Midbrain (tissue), 1 donor: ENCODE data around the gene SPZ1.
"Not testable (repeated sequence)": the region's sequence is repeated elsewhere in the genome, so short reads cannot be mapped to it uniquely, and the experiment has no call there.

Experiments
- DNase-seq: peaks from one replicate; lab custom pipeline; 2025; lab: John Stamatoyannopoulos, UW

Gene SPZ1, protein sequence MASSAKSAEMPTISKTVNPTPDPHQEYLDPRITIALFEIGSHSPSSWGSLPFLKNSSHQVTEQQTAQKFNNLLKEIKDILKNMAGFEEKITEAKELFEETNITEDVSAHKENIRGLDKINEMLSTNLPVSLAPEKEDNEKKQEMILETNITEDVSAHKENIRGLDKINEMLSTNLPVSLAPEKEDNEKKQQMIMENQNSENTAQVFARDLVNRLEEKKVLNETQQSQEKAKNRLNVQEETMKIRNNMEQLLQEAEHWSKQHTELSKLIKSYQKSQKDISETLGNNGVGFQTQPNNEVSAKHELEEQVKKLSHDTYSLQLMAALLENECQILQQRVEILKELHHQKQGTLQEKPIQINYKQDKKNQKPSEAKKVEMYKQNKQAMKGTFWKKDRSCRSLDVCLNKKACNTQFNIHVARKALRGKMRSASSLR

DNA sequence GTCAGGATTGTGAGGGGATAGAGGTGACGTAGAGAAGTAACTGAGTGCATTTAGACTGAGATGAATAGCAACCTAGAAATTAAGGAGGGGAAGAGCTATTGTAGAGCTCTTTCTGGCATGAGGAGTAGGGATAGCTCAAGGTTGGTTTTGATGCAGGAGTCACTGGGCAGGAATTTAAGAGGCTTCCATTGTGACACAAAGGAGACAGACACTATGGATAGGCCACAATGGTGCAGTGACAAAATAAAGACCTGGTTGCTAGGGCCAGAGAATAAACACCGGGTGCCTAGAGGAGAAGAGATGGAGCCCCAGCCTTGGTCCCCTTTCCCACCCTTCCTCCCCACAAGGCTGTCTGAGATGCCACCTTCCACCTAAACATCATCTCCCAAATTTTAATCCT lies at the start of gene SPZ1:
TSS of gene SPZ1 (plus strand) at position 301 of the 400 bp plus-strand sequence. CDS start 214 bp downstream, outside the sequence.
- no peak for DNase-seq

DNA sequence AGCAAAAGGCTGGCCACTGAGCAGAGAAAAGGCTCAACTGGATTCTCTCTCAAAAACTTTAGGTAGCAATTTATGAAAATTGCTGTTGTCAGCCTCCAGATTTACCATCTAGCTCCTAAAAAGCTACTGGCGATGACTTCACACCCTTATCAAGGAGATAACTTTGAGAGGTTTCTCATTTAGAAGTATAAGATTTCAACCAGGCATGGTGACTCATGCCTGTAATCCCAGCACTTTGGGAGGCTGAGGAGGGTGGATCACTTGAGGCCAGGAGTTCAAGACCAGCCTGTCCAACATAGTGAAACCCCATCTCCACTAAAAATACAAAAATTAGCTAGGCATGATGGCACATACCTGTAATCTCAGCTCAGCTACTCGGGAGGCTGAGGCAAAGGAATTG lies 49.3 kb upstream of the SPZ1 start:
- not testable (repeated sequence) for DNase-seq

DNA sequence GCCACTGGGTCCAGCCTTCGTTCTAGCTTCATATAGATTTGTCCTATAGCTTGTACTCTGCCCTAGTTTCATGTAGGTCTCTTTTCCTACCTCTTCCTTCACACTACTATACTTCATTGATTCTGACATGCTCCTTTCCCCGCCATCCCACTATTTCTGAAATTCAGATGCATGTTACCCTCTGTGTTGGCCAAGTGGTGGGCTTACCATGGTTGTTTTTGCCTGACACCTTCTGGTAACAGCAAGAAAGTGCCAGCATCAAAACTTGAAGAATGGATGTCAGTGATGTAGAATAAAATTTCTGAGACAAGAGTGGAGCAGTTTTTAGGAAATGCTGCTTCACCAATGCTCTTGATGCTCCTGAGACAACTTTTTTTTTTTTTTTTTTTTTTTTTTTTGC lies 44.5 kb upstream of the SPZ1 start:
- DNase-seq, result peak; percentile 58

DNA sequence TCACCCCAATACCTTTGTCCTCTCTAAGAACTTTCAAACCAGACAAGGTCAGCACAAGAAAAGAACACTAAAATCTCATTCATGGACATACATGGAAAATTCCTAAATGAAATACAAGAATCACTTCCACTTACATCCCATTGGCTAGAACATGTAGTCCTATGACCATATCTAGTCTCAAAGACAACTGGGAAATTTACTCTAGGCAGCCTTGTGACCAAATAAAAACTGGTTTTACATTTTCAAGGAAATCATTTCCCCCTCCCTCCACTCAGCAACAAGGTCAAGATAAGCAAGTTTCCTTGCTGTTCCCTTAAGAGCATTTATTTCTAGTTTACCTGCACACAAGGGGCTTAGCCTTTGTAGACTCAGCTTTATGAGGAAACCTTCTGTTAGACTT lies 43.6 kb upstream of the SPZ1 start:
- DNase-seq, result no peak

DNA sequence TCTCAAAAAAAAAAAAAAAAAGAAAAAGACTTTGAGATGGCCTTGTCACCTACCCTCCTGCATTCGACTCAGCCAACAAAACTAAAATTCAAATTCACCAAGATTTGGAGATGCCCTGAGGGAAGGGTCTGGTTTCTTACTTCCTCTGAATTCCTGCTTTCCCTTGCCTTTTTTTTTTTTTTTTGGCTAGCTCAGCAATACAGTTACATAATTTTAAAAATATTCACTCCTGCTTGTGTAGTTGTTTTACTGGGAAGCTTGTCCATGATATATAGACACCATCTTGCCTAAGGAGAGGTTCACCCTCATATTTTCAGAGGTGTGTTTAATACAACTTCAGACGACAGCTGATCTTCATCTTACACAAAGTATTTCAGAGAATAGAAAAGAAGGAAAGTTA lies 42.6 kb upstream of the SPZ1 start:
- no peak for DNase-seq

DNA sequence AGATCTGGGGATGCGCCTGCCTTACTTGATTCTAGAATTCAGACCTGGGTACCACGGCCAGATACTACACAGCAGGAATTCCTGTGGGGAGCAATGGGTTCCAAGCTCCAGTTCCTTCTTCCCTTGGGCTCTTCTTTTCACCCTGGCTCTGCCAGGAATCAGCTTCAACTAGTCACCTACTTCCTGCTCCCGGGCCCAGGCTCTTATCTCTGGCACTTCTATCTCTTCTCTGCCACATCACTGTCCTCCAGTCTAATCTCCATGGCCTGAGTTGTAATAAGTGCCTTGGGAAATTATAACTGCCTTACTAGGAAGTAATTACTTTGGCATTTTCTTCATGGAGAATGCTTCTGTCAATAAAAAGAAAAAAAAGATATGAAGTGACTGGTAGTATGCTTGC lies 37.7 kb upstream of the SPZ1 start:
- DNase-seq, result no peak

DNA sequence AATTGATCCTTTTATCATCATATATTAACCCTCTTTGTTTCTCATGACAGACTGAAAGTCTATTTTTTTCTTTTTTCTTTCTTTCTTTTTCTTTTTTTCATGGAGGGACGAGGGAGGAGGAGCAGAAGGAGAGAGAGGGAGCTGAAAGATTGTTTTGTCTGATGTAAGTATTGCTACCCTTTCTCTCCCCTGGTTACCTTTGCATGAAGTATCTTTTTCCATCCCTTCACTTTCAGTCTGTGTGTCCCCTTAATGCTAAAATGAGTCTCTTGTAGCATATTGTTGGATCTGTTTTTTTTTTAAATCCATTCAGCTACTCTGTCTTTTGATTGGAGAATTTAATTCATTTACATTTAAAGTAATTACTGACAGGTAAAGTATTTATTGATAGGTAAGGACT lies 36.4 kb upstream of the SPZ1 start:
- DNase-seq, result no peak

DNA sequence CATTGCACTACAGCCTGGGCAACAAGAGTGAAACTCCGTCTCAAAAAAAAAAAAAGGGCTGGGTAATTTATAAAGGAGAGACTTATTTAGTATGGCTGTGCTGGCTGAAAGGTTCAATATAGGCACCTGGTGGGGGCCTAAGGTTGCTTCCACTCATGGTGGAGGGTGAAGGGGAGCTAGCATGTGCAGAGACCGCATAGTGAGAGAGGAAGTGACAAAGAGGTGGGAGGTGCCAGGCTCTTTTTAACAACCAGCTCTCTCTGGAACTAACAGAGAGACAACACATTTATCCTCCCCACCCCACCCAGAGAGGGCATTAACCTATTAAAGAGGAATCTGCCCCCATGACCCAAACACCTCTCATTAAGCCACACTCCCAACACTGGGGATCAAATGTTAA lies 35.1 kb upstream of the SPZ1 start:
- DNase-seq, result no peak

DNA sequence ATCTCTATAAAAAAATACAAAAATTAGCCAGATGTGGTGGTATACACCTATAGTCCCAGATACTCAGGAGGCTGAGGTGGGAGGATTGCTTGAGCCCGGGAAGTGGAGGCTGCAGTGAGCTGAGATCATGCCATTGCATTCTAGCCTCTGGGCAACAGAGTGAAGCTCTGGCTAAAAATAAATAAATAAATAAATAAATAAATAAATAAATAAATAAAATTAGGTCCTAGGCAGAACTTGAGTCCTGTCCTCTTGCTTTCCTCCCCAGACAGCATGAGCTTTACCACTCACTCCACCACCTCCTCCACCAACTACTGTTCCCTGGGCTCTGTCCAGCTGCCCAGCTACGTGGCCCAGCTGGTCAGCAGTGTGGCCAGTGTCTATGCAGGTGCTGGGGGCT lies 31.6 kb upstream of the SPZ1 start:
- DNase-seq, result no peak

DNA sequence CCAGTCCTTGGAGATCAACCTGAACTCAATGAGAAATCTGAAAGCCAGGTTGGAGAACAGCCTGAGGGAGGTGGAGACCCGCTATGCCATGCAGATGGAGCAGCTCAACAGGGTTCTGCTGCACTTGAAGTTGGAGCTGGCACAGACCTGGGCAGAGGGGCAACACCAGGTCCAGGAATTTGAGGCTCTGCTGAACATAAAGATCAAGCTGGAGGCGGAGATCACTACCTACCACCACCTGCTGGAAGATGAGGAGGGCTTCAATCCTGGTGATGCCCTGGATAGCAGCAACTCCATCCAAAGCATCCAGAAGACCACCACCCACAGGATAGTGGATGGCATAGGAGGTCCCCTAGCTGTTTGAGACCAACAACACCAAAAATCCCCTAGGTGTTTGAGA lies 30.5 kb upstream of the SPZ1 start:
- DNase-seq, result no peak

DNA sequence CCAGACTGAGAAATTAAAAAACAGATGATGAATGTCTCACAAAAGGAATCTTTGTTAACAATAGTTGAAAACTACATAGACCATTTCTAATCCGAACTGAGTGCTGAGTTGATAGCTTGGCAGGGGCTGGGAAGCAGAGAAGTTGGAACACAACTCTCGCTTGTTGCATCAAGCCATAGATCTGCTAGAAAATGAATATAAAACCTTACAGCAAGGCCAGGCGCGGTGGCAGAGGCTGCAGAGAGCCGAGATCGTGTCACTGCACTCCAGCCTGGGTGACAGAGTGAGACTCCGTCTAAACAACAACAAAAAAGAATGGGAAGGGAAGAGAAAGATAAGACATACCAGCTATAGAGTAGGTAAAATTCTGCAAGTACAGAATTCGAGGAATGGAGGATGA lies 28.0 kb upstream of the SPZ1 start:
- no peak for DNase-seq

DNA sequence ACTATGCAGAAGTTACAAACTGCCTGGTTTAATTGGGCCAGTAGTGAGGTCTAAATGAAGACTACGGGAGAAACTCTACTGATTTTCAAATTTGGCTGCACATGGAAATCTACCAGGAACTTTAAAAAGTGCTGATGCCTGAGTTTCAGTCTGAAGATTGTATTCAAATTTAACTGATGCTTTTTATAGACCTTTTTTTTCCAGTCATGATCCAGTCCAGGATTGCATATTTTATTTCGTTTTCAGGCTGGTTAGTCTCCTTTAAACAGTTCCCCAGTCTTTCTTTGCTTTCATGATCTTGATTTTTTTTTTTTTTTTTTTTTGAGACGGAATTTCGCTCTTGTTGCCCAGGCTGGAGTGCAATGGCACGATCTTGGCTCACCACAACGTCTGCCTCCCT lies 23.7 kb upstream of the SPZ1 start:
- no peak for DNase-seq

DNA sequence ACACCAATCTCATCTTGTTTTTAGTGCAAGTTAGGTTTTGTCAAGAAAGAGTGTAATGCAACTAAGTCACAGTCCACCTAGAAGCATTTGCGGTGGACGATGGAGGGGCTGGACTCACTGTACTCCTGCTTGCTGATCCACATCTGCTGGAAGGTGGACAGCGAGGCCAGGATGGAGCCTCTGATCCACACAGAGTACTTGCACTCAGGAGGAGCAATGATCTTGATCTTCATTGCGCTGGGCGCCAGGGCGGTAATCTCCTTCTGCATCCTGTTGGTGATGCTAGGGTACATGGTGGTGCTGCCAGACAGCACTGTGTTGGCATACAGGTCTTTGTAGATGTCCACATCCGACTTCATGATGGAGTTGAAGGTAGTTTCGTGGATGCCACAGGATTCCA lies 20.2 kb upstream of the SPZ1 start:
- DNase-seq, result no peak

DNA sequence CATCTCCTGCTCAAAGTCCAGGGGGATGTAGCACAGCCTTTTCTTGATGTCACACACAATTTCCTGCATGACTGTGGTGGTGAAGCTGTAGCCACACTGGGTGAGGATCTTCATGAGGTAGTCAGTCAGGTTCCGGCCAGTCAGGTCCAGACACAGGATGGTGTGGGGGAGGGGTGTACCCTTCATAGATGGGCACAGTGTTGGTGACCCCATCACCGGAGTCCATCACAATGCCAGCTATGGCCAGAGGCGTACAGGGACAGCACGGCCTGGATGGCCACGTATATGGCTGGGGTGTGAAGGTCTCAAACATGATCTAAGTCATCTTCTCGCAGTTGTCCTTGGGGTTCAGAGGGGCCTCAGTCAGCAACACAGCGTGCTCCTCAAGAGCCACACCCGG lies 19.7 kb upstream of the SPZ1 start:
- no peak for DNase-seq

DNA sequence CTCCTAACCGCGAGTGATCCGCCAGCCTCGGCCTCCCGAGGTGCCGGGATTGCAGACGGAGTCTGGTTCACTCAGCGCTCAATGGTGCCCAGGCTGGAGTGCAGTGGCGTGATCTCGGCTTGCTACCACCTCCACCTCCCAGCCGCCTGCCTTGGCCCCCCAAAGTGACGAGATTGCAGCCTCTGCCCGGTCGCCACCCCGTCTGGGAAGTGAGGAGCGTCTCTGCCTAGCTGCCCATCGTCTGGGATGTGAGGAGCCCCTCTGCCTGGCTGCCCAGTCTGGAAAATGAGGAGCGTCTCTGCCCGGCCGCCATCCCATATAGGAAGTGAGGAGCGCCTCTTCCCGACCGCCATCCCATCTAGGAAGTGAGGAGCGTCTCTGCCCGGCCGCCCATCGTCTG lies 19.0 kb upstream of the SPZ1 start:
- DNase-seq, result not testable (repeated sequence)

DNA sequence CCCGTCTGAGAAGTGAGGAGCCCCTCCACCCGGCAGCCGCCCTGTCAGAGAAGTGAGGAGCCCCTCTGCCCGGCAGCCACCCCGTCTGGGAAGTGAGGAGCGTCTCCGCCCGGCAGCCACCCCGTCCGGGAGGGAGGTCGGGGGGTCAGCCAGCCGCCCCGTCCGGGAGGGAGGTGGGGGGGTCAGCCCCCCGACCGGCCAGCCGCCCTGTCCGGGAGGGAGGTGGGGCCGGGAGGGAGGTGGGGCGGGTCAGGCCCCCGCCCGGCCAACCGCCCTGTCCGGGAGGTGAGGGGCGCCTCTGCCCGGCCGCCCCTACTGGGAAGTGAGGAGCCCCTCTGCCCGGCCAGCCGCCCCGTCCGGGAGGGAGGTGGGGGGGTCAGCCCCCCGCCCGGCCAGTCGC lies 18.5 kb upstream of the SPZ1 start:
- not testable (repeated sequence) for DNase-seq

DNA sequence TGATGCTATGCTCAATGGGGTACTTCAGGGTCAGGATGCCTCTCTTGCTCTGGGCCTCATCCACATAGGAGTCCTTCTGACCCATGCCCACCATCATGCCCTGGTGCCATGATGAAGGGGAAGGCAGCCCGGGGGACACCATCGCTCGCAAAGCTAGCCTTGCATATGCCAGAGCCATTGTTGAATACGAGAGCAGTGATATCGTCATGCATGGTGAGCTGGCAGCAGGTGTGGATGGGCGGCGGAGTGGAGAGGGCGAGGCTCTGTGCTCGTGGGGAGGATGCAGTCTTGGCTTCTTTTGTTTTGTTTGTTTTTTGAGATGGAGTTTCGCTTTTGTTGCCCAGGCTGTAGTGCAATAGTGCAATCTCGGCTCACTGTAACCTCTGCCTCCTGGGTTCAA lies 17.2 kb upstream of the SPZ1 start:
- no peak for DNase-seq

DNA sequence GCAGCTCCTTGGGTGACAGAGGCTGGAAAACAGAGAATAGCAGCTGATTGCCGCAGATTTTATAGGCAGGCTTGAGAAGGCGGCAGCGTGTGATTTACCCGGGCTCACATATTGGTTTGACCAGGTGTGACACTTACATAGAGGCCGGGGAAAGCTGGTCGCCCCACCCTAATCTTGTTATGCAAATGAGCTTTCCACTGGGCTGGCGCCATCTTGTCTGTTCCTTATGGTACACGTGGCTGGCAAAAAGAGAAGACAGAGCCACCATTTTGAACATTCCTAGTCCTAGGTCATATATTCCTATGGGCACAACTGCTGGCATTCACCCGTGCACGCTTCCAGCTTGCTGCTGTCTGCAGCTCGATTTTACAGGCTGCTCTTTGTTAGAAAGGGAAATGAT lies 11.3 kb upstream of the SPZ1 start:
- DNase-seq, result no peak

DNA sequence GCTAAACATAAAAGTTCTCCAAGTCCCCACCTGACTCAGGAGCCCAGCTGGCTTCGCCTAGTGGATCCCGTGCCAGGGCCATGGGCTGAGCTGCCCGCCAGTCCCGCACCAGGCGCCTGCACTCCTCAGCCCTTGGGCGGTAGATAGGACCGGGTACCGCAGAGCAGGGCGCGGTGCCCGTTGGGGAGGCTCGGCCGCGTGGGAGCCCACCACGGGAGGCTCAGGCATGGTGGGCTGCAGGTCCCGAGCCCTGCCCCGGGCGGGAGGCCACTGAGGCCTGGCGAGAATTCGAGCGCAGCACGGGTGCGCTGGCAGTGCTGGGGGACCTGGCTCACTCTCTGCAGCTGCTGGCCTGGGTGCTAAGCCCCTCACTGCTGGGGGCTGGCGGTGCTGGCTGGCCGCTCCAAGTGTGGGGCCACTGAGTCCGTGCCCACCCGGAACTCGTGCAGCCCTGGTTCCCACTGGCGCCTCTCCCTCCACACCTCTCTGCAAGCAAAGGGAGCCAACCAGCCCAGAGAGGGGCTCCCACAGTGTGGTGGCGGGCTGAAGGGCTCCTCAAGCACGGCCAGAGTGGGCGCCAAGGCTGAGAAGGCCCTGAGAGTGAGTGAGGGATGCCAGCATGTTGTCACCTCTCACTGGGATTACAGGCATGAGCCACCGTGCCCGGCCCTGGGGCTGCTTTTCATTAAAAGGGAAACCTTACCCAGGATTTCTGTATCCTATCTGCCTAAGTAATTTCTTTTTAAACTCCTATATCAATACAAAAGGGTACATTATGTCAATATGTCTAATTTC lies 9.7 kb upstream of the SPZ1 start:
- DNase-seq, result no peak

DNA sequence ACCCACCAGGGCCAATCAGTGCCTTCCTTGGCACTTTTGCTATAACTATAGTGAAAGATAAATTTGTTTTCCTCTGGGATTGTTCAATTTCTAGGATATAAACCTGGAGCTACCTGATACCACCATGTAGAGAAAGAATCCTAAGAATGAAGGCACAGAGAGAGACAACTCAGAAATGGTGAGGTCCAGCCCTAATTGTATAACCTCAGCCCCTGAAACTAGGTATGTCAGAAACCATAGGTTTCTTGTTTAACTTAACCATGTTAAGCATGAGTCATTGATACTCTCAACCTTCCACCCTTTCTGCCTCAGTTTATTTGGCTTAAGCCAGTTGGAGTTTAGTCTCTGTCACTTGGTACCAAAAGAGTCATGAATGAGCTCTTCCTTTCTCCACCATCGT lies 4.6 kb upstream of the SPZ1 start:
- no peak for DNase-seq

DNA sequence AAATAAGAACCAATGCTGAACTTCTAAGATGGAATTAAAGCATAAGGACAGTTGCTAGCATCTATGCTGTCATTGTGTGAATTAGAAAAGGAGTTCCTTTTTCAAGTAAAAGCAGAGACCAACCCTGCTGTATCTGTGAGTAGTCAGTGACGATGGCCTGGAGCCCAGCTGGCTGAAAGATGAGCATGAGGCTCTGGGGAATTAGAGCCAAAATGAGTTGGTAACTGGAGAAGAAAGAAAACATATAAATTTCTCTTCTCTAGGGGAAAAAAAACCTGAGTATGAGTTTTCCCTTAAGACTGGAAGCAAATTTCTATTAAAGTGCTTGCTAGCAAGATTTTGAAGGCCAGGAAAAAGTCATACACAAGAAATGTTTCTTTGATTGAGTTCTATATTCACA lies 1.6 kb upstream of the SPZ1 start:
- DNase-seq, result peak; percentile 4

DNA sequence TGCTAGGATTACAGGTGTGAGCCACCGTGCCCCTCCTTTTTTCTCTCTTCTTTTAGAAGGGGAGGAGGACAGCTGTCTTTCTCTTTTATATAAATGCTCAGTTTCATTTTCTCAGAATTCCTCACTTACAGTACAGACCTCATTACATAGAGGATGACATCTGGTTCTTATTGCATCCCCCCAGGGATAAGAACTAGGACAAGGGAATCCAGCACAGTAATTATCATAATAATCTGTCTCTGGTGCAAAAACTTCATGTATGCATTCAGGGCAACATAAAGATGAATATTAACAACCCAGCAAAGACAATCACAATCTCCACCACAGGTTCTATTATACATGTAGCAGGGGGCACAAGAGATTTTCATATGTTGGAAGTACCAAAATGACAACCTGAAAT lies 5.1 kb downstream of the SPZ1 start:
- DNase-seq, result no peak

DNA sequence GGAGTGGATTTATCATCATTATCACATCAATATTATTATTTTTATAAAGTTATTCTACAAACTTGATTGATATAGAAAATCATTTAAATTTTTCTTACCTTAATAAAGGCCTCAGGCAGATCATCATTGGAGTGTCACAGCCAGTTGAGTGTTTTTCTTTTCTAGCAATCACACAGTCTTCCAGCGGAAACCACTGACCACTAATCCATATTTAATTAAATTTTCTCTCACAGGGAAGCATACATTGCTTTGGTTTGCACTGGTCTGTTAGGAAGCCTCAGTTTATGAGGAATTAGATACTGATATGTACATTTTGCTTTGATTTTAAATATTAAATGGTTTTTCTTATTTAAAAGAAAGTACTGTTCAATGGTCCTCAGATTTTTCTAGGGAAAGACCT lies 6.7 kb downstream of the SPZ1 start:
- no peak for DNase-seq

DNA sequence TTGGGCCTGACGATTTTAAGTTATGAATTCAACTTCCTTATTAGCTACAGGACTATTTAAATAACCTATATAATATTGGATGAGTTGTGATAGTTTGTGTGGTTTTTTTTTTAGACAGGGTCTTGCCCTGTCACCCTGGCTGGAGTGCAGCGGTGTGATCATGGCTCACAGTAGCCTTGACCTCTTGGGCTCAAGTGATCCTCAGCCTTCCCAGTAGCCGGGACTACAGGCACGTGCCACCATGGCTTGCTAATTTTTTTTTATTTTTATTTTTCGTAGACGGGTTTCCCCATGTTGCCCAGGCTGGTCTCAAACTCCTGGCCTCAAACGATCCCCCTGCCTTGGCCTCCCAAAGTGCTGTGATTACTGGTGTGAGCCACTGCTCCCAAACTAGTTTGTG lies 17.6 kb downstream of the SPZ1 start:
- DNase-seq, result no peak
